ENCODE measurements around the gene CD200.

- no peak for TF ChIP-seq CTCF (IDR thresholded peaks at IDR 0.05)
- no peak for TF ChIP-seq POLR2A (IDR thresholded peaks at IDR 0.05)
- TF ChIP-seq EP300 (IDR thresholded peaks at IDR 0.05): no peak
- no peak for TF ChIP-seq POLR2AphosphoS5 (IDR thresholded peaks at IDR 0.05)
Measured at GRCh38 chr3:112349557-112349956, 16.6 kb downstream of the CD200 start.
